ENCODE measurements around the gene ATXN1.

ATXN1 gene

GRCh38 chr6:16670617-16671051 is 90.6 kb downstream of the ATXN1 start:
- DNase-seq = no peak

GRCh38 chr6:16670183-16670582 is 91.1 kb downstream of the ATXN1 start:
- DNase-seq = peak; percentile 23

DNA sequence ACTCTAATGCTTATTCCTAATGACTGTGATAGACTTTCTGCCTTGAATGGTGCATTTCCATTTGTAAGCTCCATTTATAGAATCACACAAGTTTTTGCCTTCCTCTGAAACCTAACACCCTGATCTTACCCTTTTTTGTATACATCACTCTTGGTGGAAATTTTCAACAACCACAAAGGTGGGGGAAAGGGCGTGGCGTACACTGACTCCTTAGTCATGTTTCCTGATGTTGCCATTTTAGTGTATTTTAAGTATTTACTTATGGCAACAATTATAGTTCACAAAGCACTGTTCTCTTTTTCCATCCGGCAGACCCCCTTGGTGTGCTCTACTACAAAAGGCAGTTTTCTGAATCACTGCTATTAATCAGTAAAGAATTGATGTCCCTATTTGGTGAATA is 92.0 kb downstream of the ATXN1 start:
- peak; percentile 78 for DNase-seq

GRCh38 chr6:16667509-16667908 is 93.8 kb downstream of the ATXN1 start:
- no peak for DNase-seq

- no peak for DNase-seq
Observed at GRCh38 chr6:16665992-16666391, 95.3 kb downstream of the ATXN1 start.

- DNase-seq = no peak
Observed at GRCh38 chr6:16665182-16665581, 96.1 kb downstream of the ATXN1 start.

DNA sequence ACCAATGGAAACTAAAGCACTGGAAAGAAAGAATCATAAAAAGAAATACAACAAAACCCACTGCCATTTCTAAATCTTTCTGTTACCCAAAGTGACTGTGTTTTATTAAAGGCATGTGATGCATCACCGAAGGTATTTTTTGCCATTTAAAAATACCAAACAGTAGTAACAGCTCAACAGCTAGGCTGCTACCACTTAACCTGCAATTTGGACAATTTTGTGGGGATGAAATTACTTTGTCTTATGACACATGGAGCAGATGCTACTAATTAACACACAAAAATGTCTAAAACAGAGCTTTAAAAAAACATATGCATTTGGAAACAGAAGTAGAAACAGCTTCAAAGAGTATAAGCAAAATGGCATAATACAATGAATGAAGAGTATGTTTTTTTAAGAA is 97.4 kb downstream of the ATXN1 start:
- no peak for DNase-seq

- DNase-seq = no peak
Observed at GRCh38 chr6:16660157-16660497, 101.1 kb downstream of the ATXN1 start.

DNA sequence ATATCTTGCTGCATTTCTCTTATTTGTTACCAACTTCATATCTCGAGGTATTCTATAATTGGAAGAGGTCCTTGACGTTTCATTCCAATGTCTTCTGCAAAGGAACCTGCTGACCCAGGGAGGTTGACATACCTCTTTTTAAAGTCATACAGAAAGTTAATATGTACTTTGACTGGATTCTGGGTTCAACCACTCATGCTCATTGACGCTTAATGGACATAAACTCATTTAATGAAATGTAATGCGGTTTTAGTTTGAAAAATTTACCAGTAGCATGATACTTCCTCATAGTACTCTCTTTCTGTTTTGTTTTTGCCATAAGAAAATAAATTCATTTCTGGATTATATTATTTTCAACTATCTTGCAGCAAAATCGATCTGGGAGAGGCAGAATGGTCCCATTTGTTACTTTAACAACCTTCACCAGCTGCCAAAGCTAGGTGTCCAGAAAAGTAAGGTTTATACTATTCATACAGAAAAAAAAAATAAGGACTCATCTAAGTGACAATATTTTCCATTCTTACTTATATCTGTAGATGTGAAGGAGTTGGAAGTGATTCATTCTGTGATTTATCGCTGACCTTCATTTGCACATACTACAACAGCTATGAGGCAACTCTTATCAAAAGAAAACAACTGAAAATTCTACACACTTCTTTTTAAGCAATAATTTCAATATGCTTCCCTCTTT is 101.6 kb downstream of the ATXN1 start:
- DNase-seq = no peak

GRCh38 chr6:16658348-16659034 is 102.8 kb downstream of the ATXN1 start:
- DNase-seq = no peak

DNA sequence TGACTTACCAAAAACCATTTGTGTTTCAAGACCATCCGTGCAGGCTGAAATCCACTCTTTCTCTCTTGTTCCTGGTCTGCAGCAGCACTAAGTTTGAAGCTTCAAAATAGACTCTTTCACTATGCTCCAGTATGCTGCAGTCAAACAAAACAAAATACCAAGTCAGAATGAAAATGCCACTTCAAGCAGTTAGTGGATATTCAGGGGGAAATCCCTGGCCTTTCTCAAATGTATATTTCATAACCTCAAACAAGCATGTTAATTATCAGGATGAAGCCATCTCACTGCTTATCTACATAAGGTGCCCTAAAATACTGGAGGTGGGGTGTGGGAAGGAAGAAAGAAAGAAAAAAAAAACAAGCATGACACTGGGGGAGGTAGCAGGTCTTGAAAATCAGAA is 103.5 kb downstream of the ATXN1 start:
- peak; percentile 59 for DNase-seq

DNA sequence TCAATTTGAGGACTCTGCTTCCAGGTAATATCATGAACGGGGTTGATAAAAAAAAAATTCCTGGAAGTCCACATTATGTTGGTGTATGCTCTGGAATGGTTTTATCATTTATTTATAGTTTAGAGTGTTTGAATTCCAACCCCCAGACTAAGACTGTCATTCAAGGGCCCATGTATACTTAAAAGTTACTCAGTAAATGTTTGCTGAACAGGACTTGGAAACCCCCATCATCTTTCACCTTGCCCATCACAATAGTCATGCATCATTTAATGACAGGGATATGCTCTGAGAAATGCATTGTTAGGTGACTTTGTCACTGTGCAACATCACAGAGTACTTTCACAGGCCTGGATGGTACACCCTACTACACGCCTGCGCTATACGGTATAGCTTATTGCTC is 104.8 kb downstream of the ATXN1 start:
- DNase-seq = no peak

DNA sequence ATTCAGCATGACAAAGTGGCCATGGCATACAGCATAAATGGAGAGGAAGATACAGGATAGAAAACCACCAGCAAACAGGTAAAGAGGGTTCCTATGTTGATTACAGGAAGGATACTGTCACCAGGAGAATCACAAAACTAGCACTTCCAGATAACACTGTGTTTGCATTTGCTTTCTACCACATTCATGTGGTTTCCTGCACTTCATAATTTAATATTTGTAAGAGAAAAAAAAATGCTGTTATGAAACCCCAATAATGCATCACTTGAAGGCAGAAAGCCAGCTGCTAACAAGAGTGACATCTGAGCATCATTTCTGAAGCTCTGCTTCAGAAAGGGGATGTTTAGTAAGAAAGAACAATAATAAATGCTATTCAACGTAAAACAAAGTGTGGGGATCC is 106.6 kb downstream of the ATXN1 start:
- DNase-seq = peak; percentile 65

DNA sequence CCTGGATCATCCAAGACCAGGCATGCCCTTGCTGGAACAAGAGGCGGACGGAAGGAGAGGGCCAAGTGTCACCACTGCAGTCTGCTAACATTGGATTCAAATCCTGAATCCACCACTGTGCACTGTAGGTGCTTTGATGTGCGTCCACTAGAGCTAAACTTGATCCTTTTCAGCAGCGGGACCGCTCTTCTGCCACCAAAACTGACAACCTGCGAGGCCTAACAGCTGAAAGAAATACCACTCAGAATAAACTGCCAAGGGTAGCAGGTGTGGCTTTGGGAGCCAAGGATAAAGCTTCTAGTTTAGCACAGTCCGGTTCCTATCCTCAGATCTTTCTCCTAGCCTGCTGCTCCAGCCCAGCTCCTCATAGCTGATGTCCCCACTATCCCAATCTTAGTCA is 108.0 kb downstream of the ATXN1 start:
- no peak for DNase-seq

- peak; percentile 77 for DNase-seq
Observed at GRCh38 chr6:16651871-16652270, 109.4 kb downstream of the ATXN1 start.

GRCh38 chr6:16649890-16650289 is 111.4 kb downstream of the ATXN1 start:
- no peak for DNase-seq

DNA sequence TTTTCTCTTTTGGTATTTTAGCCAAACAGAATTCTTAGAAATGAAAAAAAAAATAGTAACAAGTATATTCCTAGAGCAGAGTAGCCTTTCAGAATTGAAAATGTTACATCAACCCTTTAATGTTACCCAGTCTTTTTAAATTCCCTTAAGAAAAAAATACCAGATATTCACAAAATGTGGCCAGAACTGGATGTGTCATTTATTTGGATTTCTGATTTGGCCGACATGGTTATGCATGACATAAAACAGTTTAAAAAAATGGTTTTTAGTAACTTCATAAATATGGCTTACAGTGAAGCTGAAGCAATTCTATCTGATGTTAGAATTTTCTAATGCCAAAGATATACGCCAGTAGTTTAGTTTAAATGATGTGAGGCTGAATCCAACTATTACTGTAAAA is 112.0 kb downstream of the ATXN1 start:
- DNase-seq = no peak

DNA sequence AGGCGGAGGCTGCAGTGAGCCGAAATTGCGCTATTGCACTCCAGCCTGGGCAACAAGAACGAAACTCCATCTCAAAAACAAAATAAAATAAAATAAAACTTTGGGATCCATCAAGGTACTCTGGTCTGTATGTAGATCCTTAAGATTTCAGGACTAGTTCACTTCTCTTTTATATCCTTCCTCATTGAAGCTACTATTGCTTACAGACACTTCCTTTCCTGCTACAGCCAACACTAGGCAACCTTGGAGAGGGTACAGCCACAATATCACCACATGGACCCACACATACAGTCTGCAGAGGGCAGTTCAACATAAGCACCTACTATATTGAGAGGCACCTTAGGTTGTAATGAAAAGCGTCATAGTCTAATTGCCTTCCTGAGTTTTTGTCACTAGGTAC is 113.3 kb downstream of the ATXN1 start:
- no peak for DNase-seq

- DNase-seq = no peak
Observed at GRCh38 chr6:16647422-16647821, 113.8 kb downstream of the ATXN1 start.

GRCh38 chr6:16644540-16645250 is 116.6 kb downstream of the ATXN1 start:
- DNase-seq = no peak

DNA sequence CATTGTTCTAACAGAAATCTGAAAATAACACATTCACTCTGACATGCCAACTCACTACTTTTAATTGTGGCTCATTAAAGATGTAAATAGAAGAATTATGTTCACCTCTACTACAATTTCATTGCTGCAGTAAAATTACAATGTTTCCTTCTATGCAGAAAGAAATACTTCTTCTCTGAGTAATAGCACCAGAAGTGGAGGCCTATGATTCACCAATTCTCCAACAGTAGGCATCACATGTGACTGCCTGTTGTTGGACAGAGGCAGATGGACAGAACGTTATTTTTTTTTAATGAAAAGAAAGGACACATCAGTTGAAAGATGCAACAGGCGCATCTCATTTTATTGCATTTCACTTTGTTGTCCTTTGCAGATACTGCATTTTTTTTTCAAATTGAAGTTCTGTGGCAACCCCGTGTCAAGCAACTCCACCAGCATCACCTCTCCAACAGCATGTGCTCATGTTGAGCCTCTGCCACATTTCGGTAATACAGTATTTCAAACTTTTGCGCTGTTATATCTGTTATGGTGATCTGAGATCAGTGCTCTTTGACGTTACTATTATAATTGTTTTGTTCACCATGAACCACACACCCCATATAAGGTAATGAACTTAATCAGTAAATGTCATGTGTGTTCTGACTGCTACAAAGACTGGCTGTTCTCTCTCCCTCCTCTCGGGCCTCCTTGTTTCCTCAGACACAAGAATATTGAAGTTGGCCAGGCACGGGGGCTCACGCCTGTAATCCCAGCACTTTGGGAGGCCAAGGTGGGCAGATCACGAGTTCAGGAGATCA is 121.4 kb downstream of the ATXN1 start:
- DNase-seq = no peak

GRCh38 chr6:16637635-16638034 is 123.6 kb downstream of the ATXN1 start:
- no peak for DNase-seq
